Measurements from ENCODE around the gene C1orf167.

The C1orf167 gene

DNA sequence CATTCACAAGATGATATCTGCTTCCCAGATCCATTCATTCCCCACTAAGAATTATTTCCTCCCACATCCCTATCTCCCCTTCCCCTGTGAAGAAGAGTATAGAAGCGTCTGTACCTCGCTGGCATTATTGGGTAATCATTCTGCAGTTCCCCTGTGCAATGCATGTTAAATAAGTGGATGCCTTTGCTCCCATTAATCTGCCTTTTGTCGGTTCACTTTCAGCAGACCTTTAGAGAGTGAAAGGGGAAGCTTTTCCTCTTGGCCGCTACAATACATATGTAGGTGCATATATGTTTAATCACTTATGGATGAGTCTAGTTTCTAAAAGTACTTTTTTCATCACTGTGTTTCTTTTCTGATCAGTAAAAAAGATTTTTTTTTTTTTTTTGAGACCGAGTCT, 51.0 kb downstream of the C1orf167 start:
- Histone ChIP-seq H3K4me2 (ENCODE audit: low read length) (no peak overlapping the region), H3K36me3 (ENCODE audit: control insufficient read depth, insufficient read depth, low read length) (peaks cover 13% of the 10 kb centered on the region), H2BK5ac (ENCODE audit: low read length) (no peak overlapping the region), H3K9ac (ENCODE audit: low read length) (no peak overlapping the region), H3K23ac (ENCODE audit: low read length) (no peak overlapping the region), H3K4me3 (ENCODE audit: low read length) (no peak overlapping the region), H3K4me1 (ENCODE audit: control insufficient read depth, low read depth, low read length) (no peaks in the 10 kb centered on the region), H2BK15ac (replicated peaks; ENCODE audit: low read depth) (no peak overlapping the region), H2BK120ac (ENCODE audit: low read depth, low read length) (no peak overlapping the region), H4K8ac (ENCODE audit: low read depth, low read length) (no peak overlapping the region), H3K56ac (ENCODE audit: low read length) (no peak overlapping the region), H3K4ac (ENCODE audit: low read depth, low read length) (no peak overlapping the region), H4K5ac (ENCODE audit: low read length) (no peak overlapping the region), H3K18ac (ENCODE audit: low read length) (no peak overlapping the region), H3K27me3 (ENCODE audit: insufficient read depth, low read length, poor library complexity) (no peaks in the 10 kb centered on the region), H3K27ac (ENCODE audit: low read depth, low read length) (no peak overlapping the region), H3K79me2 (ENCODE audit: control insufficient read depth, insufficient read depth, low read length) (peaks cover 6% of the 10 kb centered on the region), H2AK5ac (ENCODE audit: low read length) (no peak overlapping the region), H3K79me1 (ENCODE audit: low read length) (peaks cover 4% of the 10 kb centered on the region)
- no peak for DNase-seq
- WGBS (ENCODE audit: extremely low coverage, insufficient coverage, low lambda C conversion rate): no CpG with 5 or more reads among the region's 5 CpGs

DNA sequence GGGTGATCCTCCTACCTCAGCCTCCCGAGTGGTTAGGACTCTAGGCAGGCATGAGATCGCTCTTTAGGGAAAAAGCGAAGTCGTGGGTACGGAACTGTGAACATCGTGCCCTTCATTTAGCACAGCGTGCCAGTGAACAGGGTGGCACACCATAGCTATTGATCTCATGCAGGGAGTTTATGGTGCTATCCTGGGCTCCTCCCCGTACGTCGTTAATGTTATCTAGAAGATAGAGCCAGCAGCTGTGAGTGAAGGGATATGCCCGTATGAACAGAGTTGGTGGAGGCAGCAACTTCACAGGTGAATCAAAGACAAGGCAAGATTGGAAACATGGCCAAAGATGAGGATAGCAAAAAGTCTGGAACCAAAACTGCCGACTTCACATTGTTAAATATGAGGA, 55.2 kb downstream of the C1orf167 start:
- H3K79me1 ChIP-seq (ENCODE audit: low read length): peaks cover 2% of the 10 kb centered on the region
- no peak overlapping the region for H3K4me2 ChIP-seq (ENCODE audit: low read length)
- H2BK15ac ChIP-seq (replicated peaks; ENCODE audit: low read depth): no peak overlapping the region
- H3K9ac ChIP-seq (ENCODE audit: low read length): no peak overlapping the region
- H3K36me3 ChIP-seq (ENCODE audit: control insufficient read depth, insufficient read depth, low read length): peaks cover 15% of the 10 kb centered on the region
- no peak for DNase-seq
- H3K4me3 ChIP-seq (ENCODE audit: low read length): no peak overlapping the region
- H3K4ac ChIP-seq (ENCODE audit: low read depth, low read length): no peak overlapping the region
- no peak overlapping the region for H2BK120ac ChIP-seq (ENCODE audit: low read depth, low read length)
- H3K18ac ChIP-seq (ENCODE audit: low read length): no peak overlapping the region
- no peaks in the 10 kb centered on the region for H3K79me2 ChIP-seq (ENCODE audit: control insufficient read depth, insufficient read depth, low read length)
- H3K27ac ChIP-seq (ENCODE audit: low read depth, low read length): no peak overlapping the region
- no peak overlapping the region for H4K5ac ChIP-seq (ENCODE audit: low read length)
- H3K56ac ChIP-seq (ENCODE audit: low read length): no peak overlapping the region
- H3K23ac ChIP-seq (ENCODE audit: low read length): no peak overlapping the region
- WGBS (ENCODE audit: extremely low coverage, insufficient coverage, low lambda C conversion rate): no CpG with 5 or more reads among the region's 12 CpGs
- H3K4me1 ChIP-seq (ENCODE audit: control insufficient read depth, low read depth, low read length): no peaks in the 10 kb centered on the region
- no peak overlapping the region for H2BK5ac ChIP-seq (ENCODE audit: low read length)
- H2AK5ac ChIP-seq (ENCODE audit: low read length): no peak overlapping the region
- H4K8ac ChIP-seq (ENCODE audit: low read depth, low read length): no peak overlapping the region
- H3K27me3 ChIP-seq (ENCODE audit: insufficient read depth, low read length, poor library complexity): no peaks in the 10 kb centered on the region

DNA sequence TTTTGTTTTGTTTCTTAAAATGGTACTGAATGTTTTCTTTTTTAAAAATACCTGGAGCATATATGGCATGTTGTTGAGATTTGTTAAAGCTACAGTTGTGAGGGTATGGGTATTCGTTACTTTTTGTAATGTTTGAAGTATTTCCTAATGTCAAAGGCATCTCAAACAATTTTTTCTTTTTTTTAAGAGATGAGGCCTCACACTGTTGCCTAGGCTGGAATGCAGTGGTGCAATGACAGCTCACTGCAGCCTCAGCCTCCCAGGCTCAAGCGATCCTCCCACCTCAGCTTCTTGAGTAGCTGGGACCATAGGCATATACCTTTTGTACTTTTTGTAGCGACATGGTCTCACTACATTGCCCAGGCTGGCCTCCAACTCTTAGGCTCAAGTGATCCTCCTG, 60.1 kb downstream of the C1orf167 start:
- Histone ChIP-seq H3K4me2 (ENCODE audit: low read length) (no peak overlapping the region), H3K18ac (ENCODE audit: low read length) (no peak overlapping the region), H3K4ac (ENCODE audit: low read depth, low read length) (no peak overlapping the region), H3K79me2 (ENCODE audit: control insufficient read depth, insufficient read depth, low read length) (no peaks in the 10 kb centered on the region), H3K4me1 (ENCODE audit: control insufficient read depth, low read depth, low read length) (no peaks in the 10 kb centered on the region), H3K27ac (ENCODE audit: low read depth, low read length) (no peak overlapping the region), H2BK15ac (replicated peaks; ENCODE audit: low read depth) (no peak overlapping the region), H3K9ac (ENCODE audit: low read length) (no peak overlapping the region), H3K36me3 (ENCODE audit: control insufficient read depth, insufficient read depth, low read length) (peaks cover 10% of the 10 kb centered on the region), H3K4me3 (ENCODE audit: low read length) (no peak overlapping the region), H2AK5ac (ENCODE audit: low read length) (no peak overlapping the region), H3K27me3 (ENCODE audit: insufficient read depth, low read length, poor library complexity) (no peaks in the 10 kb centered on the region), H4K8ac (ENCODE audit: low read depth, low read length) (no peak overlapping the region), H4K5ac (ENCODE audit: low read length) (no peak overlapping the region), H3K23ac (ENCODE audit: low read length) (no peak overlapping the region), H3K56ac (ENCODE audit: low read length) (no peak overlapping the region), H2BK120ac (ENCODE audit: low read depth, low read length) (no peak overlapping the region), H3K79me1 (ENCODE audit: low read length) (no peaks in the 10 kb centered on the region), H2BK5ac (ENCODE audit: low read length) (no peak overlapping the region)
- no CpG with 5 or more reads among the region's 3 CpGs for WGBS (ENCODE audit: extremely low coverage, insufficient coverage, low lambda C conversion rate)
- DNase-seq: no peak

DNA sequence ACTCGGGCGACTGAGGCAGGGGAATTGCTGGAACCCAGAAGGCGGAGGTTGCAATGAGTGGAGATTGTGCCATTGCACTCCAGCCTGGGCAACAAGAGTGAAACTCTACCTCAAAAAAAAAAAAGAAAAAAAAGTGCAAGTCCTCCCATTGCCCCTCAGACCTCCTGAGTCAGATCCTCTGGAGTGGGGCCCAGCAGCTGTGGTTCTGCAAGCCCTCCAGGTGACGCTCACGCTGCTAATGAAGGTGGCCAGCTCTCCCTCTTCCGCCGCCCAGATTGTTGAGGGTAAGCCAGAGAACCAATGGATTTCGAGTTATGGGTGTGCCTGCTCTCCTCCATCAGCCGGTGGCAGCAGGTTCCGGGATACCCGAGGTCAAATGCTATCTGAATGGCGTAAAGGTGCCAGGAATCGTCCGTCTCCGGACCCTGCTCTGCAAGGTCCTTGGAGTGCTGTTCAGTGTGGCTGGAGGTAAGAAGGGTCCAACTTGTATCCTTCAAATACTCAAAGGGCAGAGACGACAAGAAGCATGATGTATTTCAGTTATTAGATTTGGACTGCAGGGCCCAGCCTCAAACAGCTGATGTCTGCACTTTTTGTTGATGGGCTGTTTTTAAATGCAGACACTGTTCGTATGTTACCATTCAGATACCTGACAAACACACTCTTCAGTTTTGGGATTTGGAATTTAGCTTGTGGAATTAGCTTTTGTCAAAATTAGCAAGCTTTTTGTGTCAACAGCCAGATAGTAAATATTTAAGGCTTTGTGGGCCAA, 61.6 kb downstream of the C1orf167 start:
- no peak overlapping the region for H3K9ac ChIP-seq (ENCODE audit: low read length)
- no peak overlapping the region for H2BK120ac ChIP-seq (ENCODE audit: low read depth, low read length)
- no peak for DNase-seq
- H4K8ac ChIP-seq (ENCODE audit: low read depth, low read length): no peak overlapping the region
- H3K4ac ChIP-seq (ENCODE audit: low read depth, low read length): no peak overlapping the region
- H3K18ac ChIP-seq (ENCODE audit: low read length): no peak overlapping the region
- H3K27me3 ChIP-seq (ENCODE audit: insufficient read depth, low read length, poor library complexity): no peaks in the 10 kb centered on the region
- no peaks in the 10 kb centered on the region for H3K79me1 ChIP-seq (ENCODE audit: low read length)
- no peaks in the 10 kb centered on the region for H3K79me2 ChIP-seq (ENCODE audit: control insufficient read depth, insufficient read depth, low read length)
- no peak overlapping the region for H3K4me2 ChIP-seq (ENCODE audit: low read length)
- H3K4me3 ChIP-seq (ENCODE audit: low read length): no peak overlapping the region
- H2BK5ac ChIP-seq (ENCODE audit: low read length): no peak overlapping the region
- H3K56ac ChIP-seq (ENCODE audit: low read length): no peak overlapping the region
- H4K5ac ChIP-seq (ENCODE audit: low read length): no peak overlapping the region
- H2AK5ac ChIP-seq (ENCODE audit: low read length): no peak overlapping the region
- no peak overlapping the region for H3K27ac ChIP-seq (ENCODE audit: low read depth, low read length)
- H3K23ac ChIP-seq (ENCODE audit: low read length): no peak overlapping the region
- no peak overlapping the region for H2BK15ac ChIP-seq (replicated peaks; ENCODE audit: low read depth)
- peaks cover 9% of the 10 kb centered on the region for H3K36me3 ChIP-seq (ENCODE audit: control insufficient read depth, insufficient read depth, low read length)
- H3K4me1 ChIP-seq (ENCODE audit: control insufficient read depth, low read depth, low read length): no peaks in the 10 kb centered on the region
- WGBS (ENCODE audit: extremely low coverage, insufficient coverage, low lambda C conversion rate): no CpG with 5 or more reads among the region's 17 CpGs

DNA sequence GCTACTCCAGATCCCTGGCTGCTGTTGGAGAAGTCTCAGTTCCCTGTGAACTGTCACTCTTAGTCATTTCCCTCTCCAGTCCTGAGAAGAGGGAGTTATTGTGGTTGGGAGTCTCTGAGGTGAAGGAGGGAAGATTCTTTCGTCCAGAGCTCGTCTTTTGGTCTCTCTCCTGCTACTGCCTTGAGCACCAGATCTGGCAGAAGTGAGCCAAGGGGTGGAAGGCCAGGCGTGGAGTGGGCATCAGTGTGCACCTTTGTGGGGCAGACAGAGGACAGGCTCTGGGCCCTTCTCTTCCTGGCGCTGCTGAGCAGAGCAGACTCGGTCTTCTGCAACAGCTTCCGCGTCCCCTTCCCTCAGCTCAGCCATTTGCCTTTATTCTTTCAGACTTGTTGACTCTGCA, 63.1 kb downstream of the C1orf167 start:
- Histone ChIP-seq H3K79me1 (ENCODE audit: low read length) (no peaks in the 10 kb centered on the region), H3K4ac (ENCODE audit: low read depth, low read length) (no peak overlapping the region), H3K9ac (ENCODE audit: low read length) (no peak overlapping the region), H3K18ac (ENCODE audit: low read length) (no peak overlapping the region), H4K8ac (ENCODE audit: low read depth, low read length) (no peak overlapping the region), H2BK15ac (replicated peaks; ENCODE audit: low read depth) (no peak overlapping the region), H3K56ac (ENCODE audit: low read length) (no peak overlapping the region), H3K4me2 (ENCODE audit: low read length) (no peak overlapping the region), H2BK120ac (ENCODE audit: low read depth, low read length) (no peak overlapping the region), H2BK5ac (ENCODE audit: low read length) (no peak overlapping the region), H2AK5ac (ENCODE audit: low read length) (no peak overlapping the region), H3K79me2 (ENCODE audit: control insufficient read depth, insufficient read depth, low read length) (no peaks in the 10 kb centered on the region), H3K27me3 (ENCODE audit: insufficient read depth, low read length, poor library complexity) (no peaks in the 10 kb centered on the region), H3K23ac (ENCODE audit: low read length) (no peak overlapping the region), H3K36me3 (ENCODE audit: control insufficient read depth, insufficient read depth, low read length) (peaks cover 10% of the 10 kb centered on the region), H4K5ac (ENCODE audit: low read length) (no peak overlapping the region), H3K4me3 (ENCODE audit: low read length) (no peak overlapping the region), H3K27ac (ENCODE audit: low read depth, low read length) (no peak overlapping the region), H3K4me1 (ENCODE audit: control insufficient read depth, low read depth, low read length) (no peaks in the 10 kb centered on the region)
- no CpG with 5 or more reads among the region's 7 CpGs for WGBS (ENCODE audit: extremely low coverage, insufficient coverage, low lambda C conversion rate)
- no peak for DNase-seq

DNA sequence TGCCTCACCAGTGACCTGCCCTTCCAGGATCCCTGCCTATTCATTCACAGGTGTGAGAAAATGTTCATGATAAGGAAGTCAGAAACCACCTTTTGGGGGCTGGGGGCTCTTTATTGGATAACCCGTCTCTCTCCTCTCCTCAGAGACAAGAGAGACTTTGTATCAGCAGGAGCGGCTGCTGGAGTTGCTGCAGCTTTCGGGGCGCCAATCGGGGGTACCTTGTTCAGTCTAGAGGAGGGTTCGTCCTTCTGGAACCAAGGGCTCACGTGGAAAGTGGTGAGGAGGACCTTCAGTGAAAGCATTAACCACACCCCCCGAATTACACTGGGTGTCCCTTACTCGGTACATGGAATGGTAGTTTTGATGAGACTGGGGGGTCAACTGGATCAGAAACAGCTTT, 65.0 kb downstream of the C1orf167 start:
- Histone ChIP-seq H2BK15ac (replicated peaks; ENCODE audit: low read depth) (no peak overlapping the region), H2BK120ac (ENCODE audit: low read depth, low read length) (no peak overlapping the region), H3K9ac (ENCODE audit: low read length) (no peak overlapping the region), H3K56ac (ENCODE audit: low read length) (no peak overlapping the region), H4K5ac (ENCODE audit: low read length) (no peak overlapping the region), H3K79me1 (ENCODE audit: low read length) (no peaks in the 10 kb centered on the region), H4K8ac (ENCODE audit: low read depth, low read length) (no peak overlapping the region), H2AK5ac (ENCODE audit: low read length) (no peak overlapping the region), H3K4me1 (ENCODE audit: control insufficient read depth, low read depth, low read length) (no peaks in the 10 kb centered on the region), H3K27ac (ENCODE audit: low read depth, low read length) (no peak overlapping the region), H3K4me2 (ENCODE audit: low read length) (no peak overlapping the region), H3K18ac (ENCODE audit: low read length) (no peak overlapping the region), H2BK5ac (ENCODE audit: low read length) (no peak overlapping the region), H3K4ac (ENCODE audit: low read depth, low read length) (no peak overlapping the region), H3K79me2 (ENCODE audit: control insufficient read depth, insufficient read depth, low read length) (no peaks in the 10 kb centered on the region), H3K27me3 (ENCODE audit: insufficient read depth, low read length, poor library complexity) (no peaks in the 10 kb centered on the region), H3K4me3 (ENCODE audit: low read length) (no peak overlapping the region), H3K36me3 (ENCODE audit: control insufficient read depth, insufficient read depth, low read length) (peaks cover 11% of the 10 kb centered on the region), H3K23ac (ENCODE audit: low read length) (no peak overlapping the region)
- no peak for DNase-seq
- WGBS (ENCODE audit: extremely low coverage, insufficient coverage, low lambda C conversion rate): no CpG with 5 or more reads among the region's 9 CpGs
